ENCODE results near the gene DDX39B. TPM values are rescaled to one million over a fixed set of nuclear protein-coding genes. Genes with fewer than 3 reads are reported as not detected.
A peak's percentile ranks its signal among the peaks of the same experiment; 100 is the strongest.

Gene DDX39B
- polyA plus RNA-seq, 3 donors: 64.1 to 1,059 (median 67.8) TPM

GRCh38 chr6:31547727-31548543 lies 6.1 kb upstream of the DDX39B start:
- intact Hi-C loops (cut with micrococcal nuclease): loop anchor here (2.0 to 10.0 kb wide), 7 partner anchors 51 to 407 kb away; partner anchors contain the start of genes C6orf47 (in 1 of the 2), CLIC1 (in 1 of the 2), GPANK1 (in 1 of the 2) and MICB (in 1 of the 2)
- peaks cover 0 to 21% of the 10 kb centered on the region in 2 donors for H3K36me3 ChIP-seq (replicated peaks in 1 of 2; ENCODE audit: control insufficient read depth in 1 of 2, insufficient read depth in 2 of 2, low read length in 2 of 2)
- WGBS (ENCODE audit: insufficient coverage): 87% methylated on average over 21 of the region's 24 CpGs
- Mint-ChIP-seq H3K27ac (peak overlapping the region; percentile 86 to 96 (median 92)), H3K36me3 (peaks cover 11 to 23% of the 10 kb centered on the region in 2 donors), H3K4me3 (peak overlapping the region; percentile 65 to 86), H3K4me1 (peaks cover 45% of the 10 kb centered on the region), H3K27me3 (ENCODE audit: low read depth in 3 of 3) (no peaks in the 10 kb centered on the region), H3K9me3 (no peaks in the 10 kb centered on the region)
- TF ChIP-seq, protein P1, sequence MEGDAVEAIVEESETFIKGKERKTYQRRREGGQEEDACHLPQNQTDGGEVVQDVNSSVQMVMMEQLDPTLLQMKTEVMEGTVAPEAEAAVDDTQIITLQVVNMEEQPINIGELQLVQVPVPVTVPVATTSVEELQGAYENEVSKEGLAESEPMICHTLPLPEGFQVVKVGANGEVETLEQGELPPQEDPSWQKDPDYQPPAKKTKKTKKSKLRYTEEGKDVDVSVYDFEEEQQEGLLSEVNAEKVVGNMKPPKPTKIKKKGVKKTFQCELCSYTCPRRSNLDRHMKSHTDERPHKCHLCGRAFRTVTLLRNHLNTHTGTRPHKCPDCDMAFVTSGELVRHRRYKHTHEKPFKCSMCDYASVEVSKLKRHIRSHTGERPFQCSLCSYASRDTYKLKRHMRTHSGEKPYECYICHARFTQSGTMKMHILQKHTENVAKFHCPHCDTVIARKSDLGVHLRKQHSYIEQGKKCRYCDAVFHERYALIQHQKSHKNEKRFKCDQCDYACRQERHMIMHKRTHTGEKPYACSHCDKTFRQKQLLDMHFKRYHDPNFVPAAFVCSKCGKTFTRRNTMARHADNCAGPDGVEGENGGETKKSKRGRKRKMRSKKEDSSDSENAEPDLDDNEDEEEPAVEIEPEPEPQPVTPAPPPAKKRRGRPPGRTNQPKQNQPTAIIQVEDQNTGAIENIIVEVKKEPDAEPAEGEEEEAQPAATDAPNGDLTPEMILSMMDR (IDR thresholded peaks at IDR 0.05): no peak
- peak overlapping the region; percentile 41 for H3K9ac ChIP-seq (ENCODE audit: insufficient read depth, low read length, poor library complexity, severe bottlenecking)
- peak overlapping the region; percentile 70 for H3K4me2 ChIP-seq (replicated peaks; ENCODE audit: extremely low read depth, low read length, poor library complexity, severe bottlenecking)
- H3K79me2 ChIP-seq (ENCODE audit: insufficient read depth, low read length): peaks cover 46% of the 10 kb centered on the region
- H2AFZ ChIP-seq (ENCODE audit: insufficient read depth, low read depth, low read length, poor library complexity, severe bottlenecking): peak overlapping the region; percentile 58
- no peaks in the 10 kb centered on the region for H3K27me3 ChIP-seq (ENCODE audit: control insufficient read depth in 2 of 2, insufficient read depth in 2 of 2, low read length in 2 of 2)
- peaks cover 33 to 42% of the 10 kb centered on the region in 2 donors for H3K4me1 ChIP-seq (ENCODE audit: control insufficient read depth in 1 of 2, insufficient read depth in 2 of 2, low read length in 2 of 2)
- no peaks in the 10 kb centered on the region for H3K9me3 ChIP-seq (replicated peaks in 1 of 2; ENCODE audit: control insufficient read depth in 1 of 2, insufficient read depth in 1 of 2, low read length in 2 of 2)
- peak in 1 of 3 donors; percentile 22 for DNase-seq
- peak overlapping the region; percentile 28 to 71 (median 33) for H3K4me3 ChIP-seq (replicated peaks in 1 of 3; ENCODE audit: low read depth in 2 of 3, low read length in 3 of 3)
- peak overlapping the region; percentile 54 to 68 for H3K27ac ChIP-seq (ENCODE audit: low read depth in 1 of 2, low read length in 2 of 2)
- H4K20me1 ChIP-seq (ENCODE audit: insufficient read depth, low read length): no peaks in the 10 kb centered on the region

- no peaks in the 10 kb centered on the region for H3K9me3 Mint-ChIP-seq
- peaks cover 11 to 22% of the 10 kb centered on the region in 2 donors for H3K36me3 Mint-ChIP-seq
- TF ChIP-seq, protein P1 (IDR thresholded peaks at IDR 0.05): peak; percentile 52
- H3K9me3 ChIP-seq (replicated peaks in 1 of 2; ENCODE audit: control insufficient read depth in 1 of 2, insufficient read depth in 1 of 2, low read length in 2 of 2): no peaks in the 10 kb centered on the region
- no peaks in the 10 kb centered on the region for H3K27me3 Mint-ChIP-seq (ENCODE audit: low read depth in 3 of 3)
- peaks cover 0 to 21% of the 10 kb centered on the region in 2 donors for H3K36me3 ChIP-seq (replicated peaks in 1 of 2; ENCODE audit: control insufficient read depth in 1 of 2, insufficient read depth in 2 of 2, low read length in 2 of 2)
- peaks cover 36 to 45% of the 10 kb centered on the region in 2 donors for H3K4me1 ChIP-seq (ENCODE audit: control insufficient read depth in 1 of 2, insufficient read depth in 2 of 2, low read length in 2 of 2)
- peak within 1 kb of the TSS; percentile 86 to 96 (median 92) for H3K27ac Mint-ChIP-seq
- peak within 1 kb of the TSS; percentile 58 for H2AFZ ChIP-seq (ENCODE audit: insufficient read depth, low read depth, low read length, poor library complexity, severe bottlenecking)
- H3K4me3 ChIP-seq (replicated peaks in 1 of 3; ENCODE audit: low read depth in 2 of 3, low read length in 3 of 3): peak within 1 kb of the TSS; percentile 33 to 71 (median 34)
- H3K79me2 ChIP-seq (ENCODE audit: insufficient read depth, low read length): peaks cover 50% of the 10 kb centered on the region
- intact Hi-C loops (cut with micrococcal nuclease): loop anchor here (2.0 to 10.0 kb wide), 7 partner anchors 52 to 408 kb away; partner anchors contain the start of genes C6orf47 (in 1 of the 2), CLIC1 (in 1 of the 2), GPANK1 (in 1 of the 2) and MICB (in 1 of the 2)
- 0% methylated on average over 8 of the region's 25 CpGs for WGBS (ENCODE audit: insufficient coverage)
- H3K27ac ChIP-seq (ENCODE audit: low read depth in 1 of 2, low read length in 2 of 2): peak within 1 kb of the TSS; percentile 54 to 68
- peak within 1 kb of the TSS; percentile 70 for H3K4me2 ChIP-seq (replicated peaks; ENCODE audit: extremely low read depth, low read length, poor library complexity, severe bottlenecking)
- H3K4me3 Mint-ChIP-seq: peak within 1 kb of the TSS; percentile 65 to 86
- H3K27me3 ChIP-seq (ENCODE audit: control insufficient read depth in 2 of 2, insufficient read depth in 2 of 2, low read length in 2 of 2): no peaks in the 10 kb centered on the region
- H4K20me1 ChIP-seq (ENCODE audit: insufficient read depth, low read length): no peaks in the 10 kb centered on the region
- DNase-seq: peak; percentile 87 to 95 (median 92)
- H3K9ac ChIP-seq (ENCODE audit: insufficient read depth, low read length, poor library complexity, severe bottlenecking): peak within 1 kb of the TSS; percentile 41
- H3K4me1 Mint-ChIP-seq: peaks cover 45% of the 10 kb centered on the region
Measured at GRCh38 chr6:31546958-31547726, 5.3 kb upstream of the DDX39B start, which contains the start of gene NFKBIL1. Gene NFKBIL1 (plus strand): TSS chr6:31547608. CDS start chr6:31547695, 87 bp downstream.

All from CD14-positive monocyte (primary cell).